A549 treated with Mapracorat at 1 μM for 4 hours (cell line): Measurements from ENCODE around the gene PSRC1. TPM values are rescaled to one million over a fixed set of nuclear protein-coding genes. Genes with fewer than 3 reads are reported as not detected.

ENCODE experiments used
- total RNA-seq: library from RNA; stranded (reverse); fragments of 200-300 nt; extraction: Qiagen RNA extraction; gene quantifications from 5 replicates; pipeline ENCODE4 v1.2.3, GENCODE V29; 2022

Gene PSRC1
- total RNA-seq = 16.3 to 25.3 TPM (median 22.6 TPM) in 5 replicates

GRCh38 chr1:109282952-109283747 lies at the start of gene PSRC1:
Gene PSRC1 (minus strand): TSS chr1:109283145.

DNA sequence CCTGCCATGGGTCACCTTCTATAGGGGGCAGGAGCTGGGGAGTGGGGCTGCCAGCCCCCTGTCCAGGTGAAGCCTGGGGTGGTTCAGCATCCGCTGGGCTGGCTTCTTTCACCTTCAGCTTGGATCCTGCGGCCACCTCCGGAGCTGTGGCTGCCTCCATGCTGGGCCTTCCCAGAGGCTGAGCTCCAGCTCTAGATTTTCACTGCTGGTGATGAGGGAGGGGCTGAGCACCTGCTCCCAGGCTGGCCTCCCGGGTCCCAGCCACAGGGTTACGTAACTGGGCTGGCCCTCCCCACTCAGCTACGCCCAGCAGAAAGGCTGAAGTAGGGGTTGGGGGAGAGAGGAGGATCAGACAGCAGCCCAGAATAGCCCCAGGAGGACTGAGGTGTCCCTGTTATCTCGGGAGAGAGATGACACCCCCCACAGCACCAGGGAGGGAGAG lies 23.9 kb upstream of the PSRC1 start, which contains the start of gene MYBPHL:
TSS of gene MYBPHL (minus strand) at position 180 of the 442 bp plus-strand sequence. CDS start at position 160, 20 bp downstream.

GRCh38 chr1:109248797-109249629 lies 33.9 kb downstream of the PSRC1 start, which contains the start of gene CELSR2:
Gene CELSR2 (plus strand): TSS chr1:109249539. CDS start chr1:109250080, 541 bp downstream.

Other genes starting within 250 kb of the PSRC1 start
- gene WDR47, start 241.0 kb downstream of the PSRC1 start, total RNA-seq = 7.0 to 9.4 TPM (median 8.6 TPM) in 5 replicates
- gene TAF13, start 207.1 kb downstream of the PSRC1 start, total RNA-seq = 24.8 to 31.8 TPM (median 26.3 TPM) in 5 replicates
- 7.8 to 10.8 TPM (median 8.1 TPM) in 5 replicates for gene TMEM167B, start 192.4 kb downstream of the PSRC1 start, total RNA-seq
- gene ELAPOR1, start 169.0 kb downstream of the PSRC1 start, total RNA-seq = 0.34 to 0.63 TPM (median 0.55 TPM) in 5 replicates
- gene SARS1, start 69.2 kb downstream of the PSRC1 start, total RNA-seq = 87.3 to 99.1 TPM (median 90.1 TPM) in 5 replicates
- 3.3 to 5.5 TPM (median 5.1 TPM) in 5 replicates for gene CELSR2, start 33.6 kb downstream of the PSRC1 start, total RNA-seq
- 0.25 TPM in 1 of 5 replicates, not detected in the others for gene MYBPHL, start 23.9 kb upstream of the PSRC1 start, total RNA-seq
- gene SORT1, start 114.8 kb upstream of the PSRC1 start, total RNA-seq = 3.4 to 4.6 TPM (median 4.3 TPM) in 5 replicates
- 100 to 117 TPM (median 108 TPM) in 5 replicates for gene PSMA5, start 143.3 kb upstream of the PSRC1 start, total RNA-seq
- gene SYPL2, start 183.4 kb upstream of the PSRC1 start, total RNA-seq = 0.06 to 0.13 TPM (median 0.10 TPM) in 4 of 5 replicates, not detected in the other
- gene ATXN7L2, start 200.8 kb upstream of the PSRC1 start, total RNA-seq = 1.9 to 2.8 TPM (median 2.3 TPM) in 5 replicates
- 4.0 to 5.0 TPM (median 4.4 TPM) in 5 replicates for gene CYB561D1, start 210.9 kb upstream of the PSRC1 start, total RNA-seq
- 1.0 to 1.4 TPM (median 1.3 TPM) in 5 replicates for gene AMIGO1, start 226.6 kb upstream of the PSRC1 start, total RNA-seq